NAMALWA (cell line): ENCODE results near the gene SUSD4.

ENCODE experiments used
- DNase-seq: peaks from one replicate; pipeline ENCODE4 v3.0.0-alpha.2; 2015; ENCODE audit warnings: low spot score

SUSD4 gene

GRCh38 chr1:223355699-223356098 lies 8.3 kb downstream of the SUSD4 start:
- no peak for DNase-seq

DNA sequence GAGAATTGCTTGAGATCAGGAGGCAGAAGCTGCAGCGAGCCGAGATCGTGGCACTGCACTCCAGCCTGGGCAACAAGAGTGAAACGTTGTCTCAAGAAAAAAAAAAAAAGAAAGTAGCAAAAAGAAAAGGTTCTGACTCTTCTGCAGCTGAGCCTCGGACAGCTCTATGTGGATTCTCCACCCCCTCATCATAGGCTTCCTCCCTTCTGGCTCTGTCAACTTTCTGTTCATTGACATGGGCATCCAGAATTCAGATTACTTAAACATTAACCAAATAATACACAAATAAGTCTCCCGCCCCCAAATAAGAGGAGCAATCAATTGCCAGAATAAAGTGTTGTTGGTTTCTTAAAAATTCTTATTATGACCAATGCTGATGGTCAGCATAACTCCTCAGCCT lies 10.0 kb downstream of the SUSD4 start:
- DNase-seq, result no peak

DNA sequence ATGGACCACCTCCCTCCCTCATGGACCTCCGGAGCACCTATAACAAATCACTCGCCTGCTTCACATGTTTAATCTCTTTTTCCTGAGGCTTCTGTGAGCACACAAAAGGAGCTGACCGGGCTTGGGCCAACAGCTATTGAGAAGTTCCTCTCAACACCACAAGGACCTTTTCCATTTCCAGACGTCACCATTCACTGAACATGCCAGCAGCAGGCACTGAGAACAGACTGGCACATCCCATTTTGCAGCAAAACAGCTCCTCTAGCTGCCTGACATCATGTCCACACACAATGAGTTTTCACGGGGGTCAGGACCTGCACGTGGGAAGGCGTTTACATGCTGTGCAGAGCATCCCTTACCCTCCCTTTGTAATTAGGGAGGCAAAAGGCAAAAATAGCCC lies 11.0 kb downstream of the SUSD4 start:
- no peak for DNase-seq

DNA sequence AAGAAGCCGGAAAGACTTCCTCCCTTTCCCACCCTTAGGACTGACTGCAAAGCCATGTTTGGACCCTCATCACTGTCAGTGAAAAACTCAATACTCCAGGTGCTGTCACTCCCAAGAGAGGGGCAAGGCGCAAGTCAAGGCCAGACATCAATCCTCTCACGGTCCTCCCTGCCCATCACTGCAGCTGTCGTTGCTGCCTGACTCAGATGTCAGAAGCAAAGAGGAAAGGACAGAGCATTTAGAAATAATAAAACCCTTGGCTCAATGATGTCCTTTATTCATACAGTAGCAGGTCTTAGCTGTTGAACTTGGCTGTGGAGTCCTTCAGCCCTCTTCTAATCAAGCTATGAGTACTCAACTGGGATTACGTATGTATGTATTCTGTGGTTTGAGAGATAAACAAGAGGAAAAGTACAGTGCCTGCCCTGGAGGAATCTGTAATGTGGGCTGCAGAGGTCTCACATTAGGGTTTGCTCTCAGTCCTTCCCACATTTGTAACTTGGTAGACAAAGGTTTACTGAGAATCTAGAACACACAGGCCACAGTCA lies 13.5 kb downstream of the SUSD4 start:
- DNase-seq, result no peak

DNA sequence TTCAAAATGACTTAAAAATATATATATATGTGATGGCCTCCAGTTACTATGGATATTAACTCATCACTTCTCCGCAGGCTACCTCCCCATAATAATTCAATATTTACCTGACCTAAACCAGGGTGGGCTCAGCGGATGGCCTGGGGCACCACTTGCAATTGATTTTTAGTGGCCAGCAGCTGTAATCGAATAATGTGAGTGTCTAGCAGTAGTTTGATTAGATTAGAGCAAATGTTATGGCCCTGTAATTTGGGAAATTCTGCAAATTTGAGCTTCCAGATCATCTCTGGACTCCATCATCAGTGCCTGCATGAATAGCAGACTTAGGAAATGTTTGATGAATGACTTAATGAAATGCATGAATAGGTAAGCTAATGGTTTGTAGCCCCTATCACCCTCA lies 14.7 kb downstream of the SUSD4 start:
- DNase-seq, result no peak

GRCh38 chr1:223348439-223348838 lies 15.5 kb downstream of the SUSD4 start:
- no peak for DNase-seq

GRCh38 chr1:223347583-223347982 lies 16.4 kb downstream of the SUSD4 start:
- DNase-seq, result no peak

- DNase-seq, result no peak
Observed at GRCh38 chr1:223346311-223346710, 17.7 kb downstream of the SUSD4 start.

DNA sequence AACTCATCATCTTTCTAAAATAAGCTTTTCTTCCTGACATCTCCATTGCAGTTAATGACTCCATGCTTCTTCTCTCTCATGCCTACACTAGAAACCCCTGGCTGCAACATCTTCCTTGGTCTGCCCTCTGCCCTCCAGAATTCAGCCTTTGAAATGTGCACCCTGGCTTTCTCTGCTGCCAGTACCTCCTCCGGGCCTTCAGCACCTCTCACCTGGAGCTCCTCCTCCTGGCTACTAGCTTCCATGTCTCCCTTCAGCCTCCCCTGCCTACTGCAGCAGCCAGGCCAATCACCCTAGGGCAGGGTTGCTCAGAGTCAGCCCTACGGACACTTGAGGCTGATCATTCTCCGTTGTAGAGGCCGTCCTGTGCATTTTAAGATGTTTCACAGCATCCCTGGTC lies 18.3 kb downstream of the SUSD4 start:
- no peak for DNase-seq

DNA sequence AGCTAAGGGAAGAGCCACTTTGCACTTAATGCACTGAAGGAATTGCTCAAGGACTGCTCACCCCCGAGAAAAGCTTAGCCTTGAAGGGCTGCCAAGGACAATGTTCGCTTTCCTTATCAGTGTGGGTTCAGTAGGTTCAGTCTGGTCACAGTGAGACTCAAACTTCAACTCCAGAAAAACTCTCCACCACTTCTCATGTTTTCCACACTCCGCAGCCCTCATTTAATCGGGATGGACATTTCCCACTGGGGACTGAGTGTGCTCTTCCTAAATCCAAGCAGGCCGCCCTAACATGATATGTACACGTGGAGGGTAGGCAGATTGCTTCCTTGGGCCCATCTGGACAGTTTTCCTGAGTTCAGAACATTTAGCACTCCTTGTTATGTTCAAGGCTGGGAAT lies 19.5 kb downstream of the SUSD4 start:
- DNase-seq, result no peak

- no peak for DNase-seq
Observed at GRCh38 chr1:223343692-223344091, 20.3 kb downstream of the SUSD4 start.

DNA sequence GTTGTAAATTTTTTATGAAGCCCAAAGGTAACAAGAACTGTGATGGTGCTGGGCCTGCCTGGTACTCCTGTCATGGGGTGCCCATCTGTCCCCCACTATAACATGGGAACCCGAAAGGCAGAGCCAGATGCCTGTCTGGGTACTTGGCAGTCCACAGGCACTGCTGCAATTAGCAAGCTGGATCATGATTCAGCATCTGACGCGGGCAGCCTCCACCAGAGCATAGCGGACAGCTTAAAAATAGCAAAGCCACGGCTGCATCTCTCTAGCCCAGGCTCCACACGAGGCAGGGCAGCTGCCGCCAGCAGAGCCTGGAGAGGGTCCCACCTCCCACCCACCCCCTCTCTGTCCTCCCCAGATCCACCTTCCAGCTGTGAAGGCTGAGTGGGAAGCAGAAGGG lies 22.9 kb downstream of the SUSD4 start:
- peak; percentile 14 for DNase-seq

GRCh38 chr1:223340637-223341036 lies 23.3 kb downstream of the SUSD4 start:
- no peak for DNase-seq

- DNase-seq, result no peak
Observed at GRCh38 chr1:223339861-223340260, 24.1 kb downstream of the SUSD4 start.

DNA sequence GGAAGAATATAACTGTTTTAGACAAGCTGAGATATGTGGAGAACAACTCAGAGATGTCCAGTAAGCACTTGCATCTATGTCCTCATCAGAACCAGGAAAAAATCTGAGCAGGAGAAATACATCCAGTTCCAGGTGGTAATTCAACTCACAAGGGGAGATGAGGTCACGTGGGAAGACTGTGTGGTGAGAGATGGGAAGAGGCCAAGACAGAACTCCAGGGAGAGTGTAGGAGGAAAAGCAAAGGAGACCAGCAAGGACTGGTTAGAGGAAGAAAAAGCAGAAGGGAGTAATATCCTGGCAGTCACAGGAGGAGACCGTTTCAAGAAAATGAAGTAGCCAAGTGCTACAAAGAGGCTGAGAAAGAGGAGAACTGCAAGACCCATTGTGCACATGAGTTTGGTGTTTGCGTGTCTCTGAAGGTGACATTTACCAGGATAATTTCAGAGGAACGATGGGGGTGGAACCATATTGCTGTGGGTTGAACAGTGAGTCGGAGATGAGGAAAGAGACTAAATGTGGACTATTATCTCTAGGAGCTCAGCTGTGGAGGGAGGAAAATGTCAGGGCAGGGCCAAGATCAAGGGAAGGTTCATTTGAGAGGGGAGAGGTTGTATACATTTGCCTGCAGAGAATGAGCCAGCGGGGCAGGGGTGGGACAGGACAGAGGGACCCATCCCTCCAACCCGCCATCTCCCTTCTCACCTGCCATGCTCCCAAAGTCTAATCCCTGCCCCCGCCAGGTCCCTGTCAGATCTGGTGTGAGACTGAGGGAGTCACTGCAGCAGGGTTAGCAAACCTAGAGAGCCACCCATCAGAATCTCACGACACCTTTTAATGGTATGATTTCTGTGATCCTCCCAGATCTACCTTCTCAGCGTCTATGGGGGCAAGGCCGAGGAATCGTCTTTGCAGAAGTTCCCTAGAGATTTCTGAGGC lies 24.9 kb downstream of the SUSD4 start:
- DNase-seq, result no peak

GRCh38 chr1:223337174-223337869 lies 26.7 kb downstream of the SUSD4 start:
- no peak for DNase-seq

DNA sequence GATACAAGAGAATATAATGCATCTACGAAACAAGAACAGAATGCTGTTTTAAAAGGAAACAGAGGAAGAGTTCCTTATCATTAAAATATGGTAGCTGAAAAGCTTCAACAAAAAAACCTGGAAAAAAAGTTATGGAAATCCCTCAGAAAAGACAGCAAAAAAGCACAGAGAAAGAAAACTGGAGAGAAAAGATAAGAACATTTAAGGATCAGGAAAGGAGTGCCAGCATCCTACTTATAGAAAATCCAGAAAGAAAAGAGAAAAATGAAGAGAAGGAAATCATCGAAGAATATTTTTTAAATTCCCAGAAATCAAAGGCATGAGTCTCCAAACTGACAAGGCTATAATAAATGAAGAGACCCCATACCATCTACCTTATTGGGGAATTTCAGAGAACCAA lies 29.8 kb downstream of the SUSD4 start:
- no peak for DNase-seq

GRCh38 chr1:223332997-223333396 lies 31.0 kb downstream of the SUSD4 start:
- DNase-seq, result no peak

GRCh38 chr1:223331929-223332328 lies 32.0 kb downstream of the SUSD4 start:
- DNase-seq, result no peak

DNA sequence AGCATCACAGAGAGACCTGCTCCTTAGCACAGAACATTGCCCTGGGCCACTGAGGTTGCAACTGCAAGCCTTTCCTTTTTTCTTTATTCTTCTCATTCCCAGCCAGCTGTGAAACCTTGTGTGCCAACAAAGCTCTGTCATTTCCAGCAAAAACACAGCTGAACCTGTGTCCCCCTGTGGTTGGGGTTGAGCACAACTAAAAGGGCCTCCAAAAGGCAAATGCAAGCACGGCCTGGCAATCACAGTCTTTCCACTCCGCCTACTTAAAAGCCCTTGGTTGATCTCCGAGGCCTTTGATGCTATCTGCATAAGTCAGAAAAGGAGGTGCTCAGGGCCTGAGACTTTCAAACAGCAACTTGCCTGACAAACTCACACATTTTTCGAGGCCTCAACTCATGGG lies 32.7 kb downstream of the SUSD4 start:
- no peak for DNase-seq

DNA sequence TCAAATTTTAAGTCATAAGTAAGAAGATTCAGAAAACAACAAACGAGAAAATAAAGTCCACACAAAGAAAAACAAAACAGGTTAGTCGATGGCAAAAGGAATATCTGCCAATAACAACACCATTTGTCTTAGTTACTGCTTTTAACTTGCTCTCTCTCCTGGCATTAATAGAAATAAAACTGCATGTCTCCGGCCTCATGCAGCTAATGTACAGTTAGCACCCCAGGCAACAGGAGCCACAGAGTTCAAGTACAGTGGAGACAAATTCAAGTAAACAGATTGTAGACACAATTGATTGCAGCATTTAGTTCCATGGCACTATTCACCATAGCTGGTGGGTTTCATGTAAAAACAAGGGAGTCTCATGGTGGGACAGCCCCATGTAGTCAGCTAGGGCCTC lies 33.5 kb downstream of the SUSD4 start:
- DNase-seq, result no peak

GRCh38 chr1:223329664-223330415 lies 34.1 kb downstream of the SUSD4 start:
- DNase-seq, result no peak
